Left lung (tissue), 14 donors: ENCODE results near the gene TXNDC9. TPM values are rescaled to one million over a fixed set of nuclear protein-coding genes. Genes with fewer than 3 reads are reported as not detected.
A peak's percentile ranks its signal among the peaks of the same experiment; 100 is the strongest.

Source experiments
- ATAC-seq: fragments of 200-7000 bp; cut with Tn5 transposase; one replicate; pipeline ENCODE4 v1.9.1; 2020; ENCODE audit warnings: moderate library complexity
- DNase-seq, 4 donors: peaks; one replicate each; pipeline ENCODE4 v3.0.0-alpha.2; 2013 to 2020
- H3K27ac ChIP-seq, 2 donors: fragments of 200-600 bp; sonication (generic) in 1 of 2; one replicate each; pipeline versions ENCODE4 v1.5.0 to v1.8.0; 2020 to 2021
- H3K27me3 ChIP-seq, 2 donors: fragments of 200-600 bp; sonication (generic) in 1 of 2; one replicate each; pipeline versions ENCODE4 v1.5.0 to v1.8.0; 2020 to 2021
- H3K36me3 ChIP-seq, 2 donors: fragments of 200-600 bp; sonication (generic) in 1 of 2; one replicate each; pipeline versions ENCODE4 v1.5.0 to v1.8.0; 2020 to 2021
- H3K4me1 ChIP-seq, 2 donors: fragments of 200-600 bp; one replicate each; pipeline ENCODE4 v1.8.0; 2021
- H3K4me3 ChIP-seq, 2 donors: fragments of 200-600 bp; sonication (generic) in 1 of 2; one replicate each; pipeline versions ENCODE4 v1.5.0 to v1.8.0; 2020 to 2021; ENCODE audit warnings: mild to moderate bottlenecking in 1 of 2
- H3K9me3 ChIP-seq, 2 donors: fragments of 200-600 bp; sonication (generic) in 1 of 2; one replicate each; pipeline versions ENCODE4 v1.5.0 to v1.8.0; 2020 to 2021
- CTCF ChIP-seq, 2 donors: fragments of 200-600 bp; sonication (generic) in 1 of 2; IDR thresholded peaks; one replicate each; pipeline versions ENCODE4 v1.5.0 to v1.8.0; 2021; ENCODE audit warnings: antibody characterized with exemption in 2 of 2
- intact Hi-C, 2 donors: fragments of 100-400 bp; cut with DNase I; formaldehyde crosslinking; loops; one replicate each; pipeline versions ENCODE4 v1.11.2 to v1.14.2; 2022
- long read RNA-seq, 12 donors: library from polyadenylated mRNA in 2 of 12; unstranded in 2 of 12; transcript quantifications; one replicate each; pipeline ENCODE4 v2.0.0 and lab custom pipeline, GENCODE V29; 2019 to 2026
- polyA plus RNA-seq, 6 donors: library from polyadenylated mRNA; unstranded; fragments of 120-200 nt; gene quantifications; one replicate each; pipeline ENCODE4 v1.2.1, GENCODE V29; 2013; ENCODE audit not compliant: insufficient read length in 6 of 6
- total RNA-seq, 2 donors: library from RNA; stranded (reverse); fragmentation: NEBNext Ultra II Directional; extraction: Animal tissue kit (Norgen Biotek cat#: 25700); gene quantifications; one replicate each; pipeline ENCODE4 v1.2.1, GENCODE V29; 2021
- donor health status: DM: no; HTN: yes; CAD: no.
- donor health status: DM: no; HTN: no; CAD: no.

Gene TXNDC9, protein sequence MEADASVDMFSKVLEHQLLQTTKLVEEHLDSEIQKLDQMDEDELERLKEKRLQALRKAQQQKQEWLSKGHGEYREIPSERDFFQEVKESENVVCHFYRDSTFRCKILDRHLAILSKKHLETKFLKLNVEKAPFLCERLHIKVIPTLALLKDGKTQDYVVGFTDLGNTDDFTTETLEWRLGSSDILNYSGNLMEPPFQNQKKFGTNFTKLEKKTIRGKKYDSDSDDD
- total RNA-seq (10 to 100 TPM; 27.2 to 35.9 TPM), polyA plus RNA-seq (10 to 100 TPM; 33.7 to 43.7 (median 36.0) TPM)
- long read RNA-seq, donor 1, transcript TXNDC9-201 (5 exons, 1,637 nt): major isoform, 24 of 728 reads
- long read RNA-seq, donor 1, partial matches to known transcripts: 698 of 728 reads
- long read RNA-seq, donor 1, other reads (novel, unspliced or antisense): 0 of 728 reads
- long read RNA-seq, donor 2, transcript TXNDC9-201 (5 exons, 1,637 nt): major isoform, 18 of 402 reads
- long read RNA-seq, donor 2, partial matches to known transcripts: 376 of 402 reads
- long read RNA-seq, donor 2, other reads (novel, unspliced or antisense): 0 of 402 reads
- long read RNA-seq, donor 3, transcript TXNDC9-201 (5 exons, 1,637 nt): major isoform, 21 of 224 reads
- long read RNA-seq, donor 3, transcript TXNDC9-202 (4 exons, 1,111 nt): minor isoform, 5 of 224 reads
- long read RNA-seq, donor 3, partial matches to known transcripts: 196 of 224 reads
- long read RNA-seq, donor 3, other reads (novel, unspliced or antisense): 0 of 224 reads
- long read RNA-seq, donor 4, transcript TXNDC9-201 (5 exons, 1,637 nt): major isoform, 20 of 27 reads
- long read RNA-seq, donor 4, partial matches to known transcripts: 1 of 27 reads
- long read RNA-seq, donor 4, other reads (novel, unspliced or antisense): 2 of 27 reads
- long read RNA-seq, donor 5, transcript TXNDC9-202 (4 exons, 1,111 nt): minor isoform, 6 of 470 reads
- long read RNA-seq, donor 5, transcript TXNDC9-201 (5 exons, 1,637 nt): major isoform, 15 of 470 reads
- long read RNA-seq, donor 5, partial matches to known transcripts: 419 of 470 reads
- long read RNA-seq, donor 5, other reads (novel, unspliced or antisense): 28 of 470 reads
- long read RNA-seq, donor 6, transcript TXNDC9-202 (4 exons, 1,111 nt): minor isoform, 7 of 27 reads
- long read RNA-seq, donor 6, transcript TXNDC9-201 (5 exons, 1,637 nt): major isoform, 19 of 27 reads
- long read RNA-seq, donor 6, partial matches to known transcripts: 0 of 27 reads
- long read RNA-seq, donor 6, other reads (novel, unspliced or antisense): 0 of 27 reads
- long read RNA-seq, donor 7, transcript TXNDC9-201 (5 exons, 1,637 nt): major isoform, 9 of 169 reads
- long read RNA-seq, donor 7, partial matches to known transcripts: 154 of 169 reads
- long read RNA-seq, donor 7, other reads (novel, unspliced or antisense): 5 of 169 reads
- long read RNA-seq, donor 8, transcript TXNDC9-202 (4 exons, 1,111 nt): minor isoform, 5 of 511 reads
- long read RNA-seq, donor 8, transcript TXNDC9-201 (5 exons, 1,637 nt): major isoform, 11 of 511 reads
- long read RNA-seq, donor 8, partial matches to known transcripts: 475 of 511 reads
- long read RNA-seq, donor 8, other reads (novel, unspliced or antisense): 20 of 511 reads
- long read RNA-seq, donor 9, partial matches to known transcripts: 0 of 1 reads
- long read RNA-seq, donor 9, other reads (novel, unspliced or antisense): 0 of 1 reads
- long read RNA-seq, donor 10, transcript TXNDC9-201 (5 exons, 1,637 nt): major isoform, 26 of 30 reads
- long read RNA-seq, donor 10, partial matches to known transcripts: 1 of 30 reads
- long read RNA-seq, donor 10, other reads (novel, unspliced or antisense): 0 of 30 reads
- long read RNA-seq, donor 11, transcript TXNDC9-201 (5 exons, 1,637 nt): major isoform, 24 of 552 reads
- long read RNA-seq, donor 11, partial matches to known transcripts: 510 of 552 reads
- long read RNA-seq, donor 11, other reads (novel, unspliced or antisense): 17 of 552 reads
- long read RNA-seq, donor 12, transcript TXNDC9-201 (5 exons, 1,637 nt): major isoform, 9 of 491 reads
- long read RNA-seq, donor 12, partial matches to known transcripts: 275 of 491 reads
- long read RNA-seq, donor 12, other reads (novel, unspliced or antisense): 206 of 491 reads

- intact Hi-C loops: loop anchor here in 1 of 2 donors (10.0 kb wide), 1 partner anchor 151 kb away; the partner anchor contains the start of genes MITD1 and MRPL30
- Histone ChIP-seq H3K27me3 (no peaks in the 10 kb centered on the region), H3K27ac (peak within 1 kb of the TSS; percentile 88 to 95), H3K36me3 (peaks cover 0 to 19% of the 10 kb centered on the region in 2 donors), H3K9me3 (no peaks in the 10 kb centered on the region), H3K4me1 (peaks cover 16 to 47% of the 10 kb centered on the region in 2 donors), H3K4me3 (peak within 1 kb of the TSS; percentile 66 to 97)
- peak; percentile 99 to 100 (median 99) for DNase-seq
- no peak for TF ChIP-seq CTCF (IDR thresholded peaks at IDR 0.05)
- peak; percentile 93 for ATAC-seq
These were observed at the start of gene TXNDC9 for GRCh38 chr2:99335911-99336803. Gene TXNDC9, minus strand, starts transcription at chr2:99336333. Its CDS starts 3,123 bp downstream, at chr2:99333210.

DNA sequence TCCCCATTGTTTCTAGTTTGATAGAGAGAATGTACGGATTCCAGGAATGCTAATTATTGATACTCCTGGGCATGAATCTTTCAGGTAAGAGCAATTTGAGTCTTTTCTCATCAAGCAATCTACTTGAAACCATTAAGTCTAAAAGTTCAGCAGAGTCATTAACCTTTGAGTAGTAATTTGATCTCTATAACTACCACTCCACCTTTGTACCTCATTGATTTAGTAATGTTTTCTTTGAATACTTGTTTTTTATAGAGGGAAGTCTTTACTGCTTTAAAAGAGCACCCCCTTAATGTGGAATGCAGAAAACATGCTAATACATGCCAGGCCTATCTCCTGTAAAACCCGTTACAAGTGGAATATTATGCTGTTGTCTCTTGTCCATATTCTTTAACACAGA is 46.0 kb upstream of the TXNDC9 start:
- ATAC-seq: no peak
- Histone ChIP-seq H3K9me3 (no peaks in the 10 kb centered on the region), H3K27me3 (no peaks in the 10 kb centered on the region), H3K27ac (no peak overlapping the region), H3K4me1 (no peaks in the 10 kb centered on the region), H3K4me3 (no peak overlapping the region), H3K36me3 (peaks cover 0 to 77% of the 10 kb centered on the region in 2 donors)
- TF ChIP-seq CTCF (IDR thresholded peaks at IDR 0.05): no peak
- intact Hi-C loops: no loop called here
- no peak for DNase-seq

DNA sequence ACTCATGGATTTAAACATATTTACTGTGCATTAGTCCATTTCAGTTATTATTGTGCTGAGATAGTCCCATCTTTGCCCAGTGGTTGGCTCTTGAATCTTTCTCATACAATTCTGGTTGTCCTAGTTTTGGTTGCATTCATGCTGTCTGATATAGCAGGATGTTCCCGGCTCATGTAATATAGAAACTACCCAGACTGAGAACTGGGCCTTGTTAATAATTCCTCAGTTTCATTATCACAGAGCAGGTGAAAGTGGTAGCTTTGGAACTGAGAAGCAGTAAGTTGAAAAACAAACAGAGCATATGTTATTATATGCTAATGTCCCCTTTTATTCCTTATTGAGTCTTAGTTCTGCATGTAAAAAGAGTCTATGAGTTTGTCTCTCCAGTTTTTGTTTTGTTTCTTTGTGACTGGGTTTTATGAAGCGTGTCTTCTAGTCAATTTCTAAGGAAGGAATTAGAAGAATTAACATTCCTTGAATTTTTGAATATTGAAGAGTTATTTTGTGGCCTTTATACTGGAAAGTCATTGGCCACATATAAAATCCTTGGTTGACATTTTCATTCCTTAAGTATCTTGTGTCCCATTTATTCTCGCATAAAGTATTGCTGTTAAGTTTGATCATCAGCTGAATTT is 44.4 kb upstream of the TXNDC9 start:
- ATAC-seq (no peak), DNase-seq (no peak)
- Histone ChIP-seq H3K4me3 (no peak overlapping the region), H3K27ac (no peak overlapping the region), H3K4me1 (no peaks in the 10 kb centered on the region), H3K9me3 (no peaks in the 10 kb centered on the region), H3K36me3 (peaks cover 0 to 91% of the 10 kb centered on the region in 2 donors), H3K27me3 (no peaks in the 10 kb centered on the region)
- TF ChIP-seq CTCF (IDR thresholded peaks at IDR 0.05): no peak
- intact Hi-C loops: no loop called here
